ENCODE results near the gene GMDS.

GRCh38 chr6:1795910-1796309, 449.5 kb downstream of the GMDS start:
- no peak for TF ChIP-seq CTCF (conservative IDR thresholded peaks at IDR 0.05; ENCODE audit: low read depth in 2 of 2)
- TF ChIP-seq EZH2 (IDR thresholded peaks at IDR 0.05; ENCODE audit: low read depth, unreplicated experiment), result no peak
- TF ChIP-seq POLR2AphosphoS5 (IDR thresholded peaks at IDR 0.05; ENCODE audit: low read depth), result no peak
- TF ChIP-seq EZH2phosphoT487 (IDR thresholded peaks at IDR 0.05; ENCODE audit: unreplicated experiment), result no peak
- TF ChIP-seq ZNF331 (CRISPR knock-in tag; IDR thresholded peaks at IDR 0.05; ENCODE audit: low read depth), result no peak
